Hypothalamus (tissue), 51 donors: ENCODE measurements around the gene OR2T1.
"Not testable (repeated sequence)": the region's sequence is repeated elsewhere in the genome, so short reads cannot be mapped to it uniquely, and the experiment has no call there.

Experiments used
- DNase-seq, 51 donors: peaks; one replicate each; lab custom pipeline; 2025; lab: John Stamatoyannopoulos, UW

Gene OR2T1

GRCh38 chr1:248434913-248435312, 32.1 kb downstream of the OR2T1 start:
- not testable (repeated sequence) for DNase-seq

DNA sequence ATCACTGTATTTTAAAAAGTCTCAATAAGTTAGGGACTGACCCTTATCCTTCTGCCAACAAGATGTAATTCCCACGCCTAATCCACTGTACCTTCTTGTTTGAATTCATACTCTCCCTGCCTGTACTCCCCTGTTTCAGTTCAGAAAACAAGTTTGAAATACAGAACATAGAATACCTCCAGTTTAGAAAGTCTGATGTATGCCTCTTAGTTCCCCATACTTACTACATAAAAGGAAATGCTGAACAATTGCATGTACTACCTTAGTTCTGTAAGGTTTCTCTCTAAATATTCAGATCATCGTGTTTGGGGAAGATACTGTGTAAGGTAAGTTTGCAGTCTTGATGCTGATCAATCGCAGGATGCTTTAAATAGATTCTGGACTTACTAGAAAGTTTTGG, 33.5 kb downstream of the OR2T1 start:
- DNase-seq = not testable (repeated sequence)

- not testable (repeated sequence) for DNase-seq
These were observed 35.8 kb downstream of the OR2T1 start for GRCh38 chr1:248438668-248439067.

GRCh38 chr1:248439283-248439682, 36.4 kb downstream of the OR2T1 start:
- not testable (repeated sequence) for DNase-seq

- DNase-seq = not testable (repeated sequence)
These were observed 39.8 kb downstream of the OR2T1 start for GRCh38 chr1:248442500-248443277.

GRCh38 chr1:248444603-248445002, 41.8 kb downstream of the OR2T1 start:
- DNase-seq = not testable (repeated sequence)

DNA sequence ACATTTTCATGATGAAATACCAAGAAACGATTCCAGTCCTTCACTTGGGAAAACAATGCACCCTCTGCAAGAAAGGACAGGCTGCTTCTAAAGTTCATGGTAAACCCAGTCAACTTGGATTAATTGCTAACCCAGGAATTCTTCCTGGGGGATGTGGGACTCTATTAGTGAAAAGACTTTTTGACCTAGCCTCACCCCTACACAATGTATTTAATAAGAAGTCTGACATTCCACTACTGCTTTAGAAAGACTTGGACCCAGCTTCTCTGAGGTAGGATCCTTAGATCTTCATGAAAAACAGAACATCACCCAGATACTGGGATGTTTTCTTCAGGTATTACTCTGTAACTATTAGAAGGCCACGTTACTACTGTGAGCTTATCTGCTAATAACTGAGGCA, 42.6 kb downstream of the OR2T1 start, which contains the start of gene OR2T2:
Gene OR2T2, plus strand, starts transcription at position 239 of the 400 bp plus-strand sequence. CDS start 7,161 bp downstream, outside the sequence.
- not testable (repeated sequence) for DNase-seq

- not testable (repeated sequence) for DNase-seq
These were observed 45.7 kb downstream of the OR2T1 start for GRCh38 chr1:248448409-248449074.

GRCh38 chr1:248449821-248450465, 47.1 kb downstream of the OR2T1 start:
- not testable (repeated sequence) for DNase-seq

DNA sequence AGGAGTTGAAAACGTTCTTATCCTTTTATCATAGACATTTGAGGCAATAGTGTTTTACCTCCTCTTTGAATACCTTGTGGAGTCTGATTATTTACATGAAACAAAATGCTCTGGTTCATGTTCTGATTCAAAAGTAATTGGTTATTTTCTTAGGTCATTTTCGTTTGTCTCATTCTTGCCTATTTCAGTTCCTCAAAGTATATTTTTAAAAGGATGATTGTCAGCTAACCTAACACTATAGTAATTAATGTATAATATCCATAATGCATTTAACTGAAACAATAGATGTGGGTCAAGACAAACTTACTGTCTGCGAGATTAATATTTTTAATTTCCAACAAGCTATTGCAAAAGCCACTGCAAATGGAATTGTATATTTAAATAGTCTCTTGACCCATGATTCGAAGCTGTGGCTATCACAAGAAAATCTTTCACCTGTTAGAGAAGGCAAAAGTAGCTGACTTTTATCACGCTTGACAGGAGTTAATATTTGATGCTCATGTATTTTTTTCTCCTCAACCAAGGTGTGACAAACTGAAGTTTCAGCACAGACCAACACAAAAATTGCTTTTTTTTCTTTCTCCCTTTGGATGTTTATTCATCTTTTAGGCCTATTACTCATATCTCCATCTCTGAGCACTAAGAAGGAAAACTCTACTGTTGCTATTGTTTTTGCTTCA, 47.8 kb downstream of the OR2T1 start:
- DNase-seq = not testable (repeated sequence)

- DNase-seq = not testable (repeated sequence)
These were observed 50.8 kb downstream of the OR2T1 start for GRCh38 chr1:248453619-248454018.

DNA sequence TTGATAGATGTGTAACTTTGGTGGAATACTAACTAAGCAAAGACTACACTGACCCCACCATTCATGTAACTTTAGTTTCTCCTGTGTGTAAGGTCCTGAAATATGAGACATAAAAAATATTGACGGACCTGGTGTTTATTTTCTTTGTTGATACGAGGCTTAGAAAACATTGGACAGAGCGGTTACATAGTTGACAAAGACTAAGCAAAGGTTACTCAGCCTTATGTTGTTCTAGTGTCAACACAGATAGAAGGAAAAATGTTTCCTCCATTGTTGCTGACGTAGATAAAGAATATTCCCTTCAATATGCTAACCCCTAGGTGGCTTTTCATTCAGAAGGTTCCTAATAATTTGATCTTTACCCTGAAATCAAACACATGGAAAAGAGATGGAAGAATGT, 52.2 kb downstream of the OR2T1 start:
- DNase-seq = not testable (repeated sequence)

GRCh38 chr1:248456635-248457034, 53.8 kb downstream of the OR2T1 start:
- DNase-seq = not testable (repeated sequence)
